ENCODE data around the gene PLEKHG3. TPM values are rescaled to one million over a fixed set of nuclear protein-coding genes. Genes with fewer than 3 reads are reported as not detected.

PLEKHG3 gene
- polyA plus RNA-seq, 1 donor (not counting 4 experiments of a cell fraction or from before 2014, with no cell fraction given) = 71.0 TPM

DNA sequence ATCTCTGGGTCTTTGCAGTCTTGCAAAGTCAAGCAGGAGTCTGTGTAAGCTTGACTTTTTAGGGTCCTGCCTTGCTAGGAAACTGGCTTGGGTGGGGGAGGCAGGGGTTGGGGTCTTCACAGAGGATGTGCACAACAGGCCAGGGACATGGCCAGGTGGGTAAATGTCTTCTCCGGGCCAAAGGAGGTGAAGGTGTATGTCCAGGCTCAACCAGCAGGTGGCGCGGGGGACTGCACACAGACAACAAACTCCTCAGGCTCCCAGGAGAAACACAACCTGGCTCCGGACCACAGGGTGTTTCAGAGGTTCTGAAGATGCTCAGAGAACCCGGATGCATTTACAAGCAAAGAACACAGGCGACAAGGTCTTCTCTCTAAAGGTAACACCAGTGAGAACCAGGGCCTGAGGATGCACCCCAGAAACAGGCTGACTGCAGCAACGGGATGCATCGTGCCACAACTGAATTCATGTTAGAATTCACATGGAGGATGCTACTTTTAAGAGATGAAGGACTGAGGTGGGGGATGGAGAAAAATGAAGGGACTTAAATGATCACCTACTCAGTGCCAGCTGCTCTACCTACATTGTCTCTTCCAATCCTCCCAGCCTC lies 56.0 kb downstream of the PLEKHG3 start:
- H3K9me3 ChIP-seq (ENCODE audit: control insufficient read depth, low read depth, low read length) = no peaks in the 10 kb centered on the region
- no peaks in the 10 kb centered on the region for H3K9me1 ChIP-seq (ENCODE audit: control insufficient read depth, extremely low read depth, insufficient read depth, low read length)
- no peak overlapping the region for H3K27ac ChIP-seq (ENCODE audit: control insufficient read depth, insufficient read depth, low read length)
- FAIRE-seq (peak; percentile 51), DNase-seq (ENCODE audit: low read depth, low spot score) (no peak)
- H3K27me3 ChIP-seq (ENCODE audit: control insufficient read depth, extremely low read depth, insufficient read depth, low read length) = no peaks in the 10 kb centered on the region
- no peak overlapping the region for H3K4me3 ChIP-seq (ENCODE audit: control insufficient read depth in 2 of 3, extremely low read depth in 1 of 3, insufficient read depth in 2 of 3, low read depth in 1 of 3, low read length in 3 of 3)
- H3K4me1 ChIP-seq (ENCODE audit: control insufficient read depth, extremely low read depth, insufficient read depth, low read length) = peaks cover 81% of the 10 kb centered on the region
- no peak overlapping the region for H2AFZ ChIP-seq (ENCODE audit: control insufficient read depth, low read length)
- H3K9ac ChIP-seq (ENCODE audit: control insufficient read depth, extremely low read depth, insufficient read depth, low read length) = no peak overlapping the region
- H4K20me1 ChIP-seq (ENCODE audit: control insufficient read depth, extremely low read depth, insufficient read depth, low read length) = no peaks in the 10 kb centered on the region
- dilution Hi-C loops (cut with MboI; ENCODE audit: extremely low pct_ligation_motif_present, low sequenced_read_pairs) = no loop called here
- H3K4me2 ChIP-seq (ENCODE audit: control insufficient read depth, extremely low read depth, insufficient read depth, low read depth, low read length) = no peak overlapping the region
- H3K36me3 ChIP-seq (ENCODE audit: control insufficient read depth in 2 of 2, extremely low read depth in 1 of 2, insufficient read depth in 2 of 2, low read length in 2 of 2) = no peaks in the 10 kb centered on the region
- H3K79me2 ChIP-seq (ENCODE audit: control insufficient read depth, insufficient read depth, low read length) = no peaks in the 10 kb centered on the region
- TF ChIP-seq, protein P1, sequence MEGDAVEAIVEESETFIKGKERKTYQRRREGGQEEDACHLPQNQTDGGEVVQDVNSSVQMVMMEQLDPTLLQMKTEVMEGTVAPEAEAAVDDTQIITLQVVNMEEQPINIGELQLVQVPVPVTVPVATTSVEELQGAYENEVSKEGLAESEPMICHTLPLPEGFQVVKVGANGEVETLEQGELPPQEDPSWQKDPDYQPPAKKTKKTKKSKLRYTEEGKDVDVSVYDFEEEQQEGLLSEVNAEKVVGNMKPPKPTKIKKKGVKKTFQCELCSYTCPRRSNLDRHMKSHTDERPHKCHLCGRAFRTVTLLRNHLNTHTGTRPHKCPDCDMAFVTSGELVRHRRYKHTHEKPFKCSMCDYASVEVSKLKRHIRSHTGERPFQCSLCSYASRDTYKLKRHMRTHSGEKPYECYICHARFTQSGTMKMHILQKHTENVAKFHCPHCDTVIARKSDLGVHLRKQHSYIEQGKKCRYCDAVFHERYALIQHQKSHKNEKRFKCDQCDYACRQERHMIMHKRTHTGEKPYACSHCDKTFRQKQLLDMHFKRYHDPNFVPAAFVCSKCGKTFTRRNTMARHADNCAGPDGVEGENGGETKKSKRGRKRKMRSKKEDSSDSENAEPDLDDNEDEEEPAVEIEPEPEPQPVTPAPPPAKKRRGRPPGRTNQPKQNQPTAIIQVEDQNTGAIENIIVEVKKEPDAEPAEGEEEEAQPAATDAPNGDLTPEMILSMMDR (optimal IDR thresholded peaks at IDR 0.05 in 1 of 3, IDR thresholded peaks at IDR 0.05 in 1 of 3, conservative IDR thresholded peaks at IDR 0.05 in 1 of 3; ENCODE audit: extremely low read depth in 1 of 3, insufficient read depth in 2 of 3, low read length in 3 of 3) = peak in 2 of 3 experiments; percentile 83 to 90
- no peak for TF ChIP-seq EZH2 (IDR thresholded peaks at IDR 0.05; ENCODE audit: low read length)

DNA sequence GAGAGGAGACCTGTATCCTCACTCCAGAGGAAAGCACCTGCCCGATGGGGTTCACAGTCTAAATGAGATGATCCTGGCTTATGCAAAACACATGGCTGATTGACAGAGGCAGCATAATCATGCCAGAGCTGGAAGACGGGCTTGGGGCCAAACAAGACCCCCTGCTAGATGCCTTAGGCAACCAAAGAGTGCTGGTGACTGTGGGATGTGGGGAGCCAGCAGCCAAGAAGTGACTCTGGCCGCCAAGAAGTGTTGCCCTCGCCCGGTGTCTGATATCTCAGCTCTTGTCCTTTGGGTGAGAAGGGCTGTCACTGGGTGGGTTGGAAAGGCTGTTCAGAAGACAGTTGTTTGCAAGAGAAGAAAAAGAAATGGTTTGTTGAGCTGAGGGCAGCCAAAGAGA lies 56.7 kb downstream of the PLEKHG3 start:
- no peak overlapping the region for H3K9ac ChIP-seq (ENCODE audit: control insufficient read depth, extremely low read depth, insufficient read depth, low read length)
- dilution Hi-C loops (cut with MboI; ENCODE audit: extremely low pct_ligation_motif_present, low sequenced_read_pairs) = no loop called here
- no peaks in the 10 kb centered on the region for H4K20me1 ChIP-seq (ENCODE audit: control insufficient read depth, extremely low read depth, insufficient read depth, low read length)
- FAIRE-seq (no peak), DNase-seq (ENCODE audit: low read depth, low spot score) (no peak)
- H3K9me1 ChIP-seq (ENCODE audit: control insufficient read depth, extremely low read depth, insufficient read depth, low read length) = no peaks in the 10 kb centered on the region
- H3K27me3 ChIP-seq (ENCODE audit: control insufficient read depth, extremely low read depth, insufficient read depth, low read length) = no peaks in the 10 kb centered on the region
- H3K4me3 ChIP-seq (ENCODE audit: control insufficient read depth in 2 of 3, extremely low read depth in 1 of 3, insufficient read depth in 2 of 3, low read depth in 1 of 3, low read length in 3 of 3) = no peak overlapping the region
- no peak overlapping the region for H3K4me2 ChIP-seq (ENCODE audit: control insufficient read depth, extremely low read depth, insufficient read depth, low read depth, low read length)
- H2AFZ ChIP-seq (ENCODE audit: control insufficient read depth, low read length) = no peak overlapping the region
- no peak overlapping the region for H3K27ac ChIP-seq (ENCODE audit: control insufficient read depth, insufficient read depth, low read length)
- no peaks in the 10 kb centered on the region for H3K79me2 ChIP-seq (ENCODE audit: control insufficient read depth, insufficient read depth, low read length)
- H3K4me1 ChIP-seq (ENCODE audit: control insufficient read depth, extremely low read depth, insufficient read depth, low read length) = peaks cover 80% of the 10 kb centered on the region
- H3K9me3 ChIP-seq (ENCODE audit: control insufficient read depth, low read depth, low read length) = no peaks in the 10 kb centered on the region
- H3K36me3 ChIP-seq (ENCODE audit: control insufficient read depth in 2 of 2, extremely low read depth in 1 of 2, insufficient read depth in 2 of 2, low read length in 2 of 2) = no peaks in the 10 kb centered on the region
- no peak for TF ChIP-seq EZH2 (IDR thresholded peaks at IDR 0.05; ENCODE audit: low read length)
- TF ChIP-seq, protein P1 (optimal IDR thresholded peaks at IDR 0.05 in 1 of 3, IDR thresholded peaks at IDR 0.05 in 1 of 3, conservative IDR thresholded peaks at IDR 0.05 in 1 of 3; ENCODE audit: extremely low read depth in 1 of 3, insufficient read depth in 2 of 3, low read length in 3 of 3) = no peak

All from keratinocyte (primary cell).